Fibroblast of skin of right biceps (primary cell): ENCODE measurements around the gene SHANK3.
"Not testable (repeated sequence)": the region's sequence is repeated elsewhere in the genome, so short reads cannot be mapped to it uniquely, and the experiment has no call there.

Experiments
- DNase-seq: peaks from one replicate; pipeline ENCODE4 v3.0.0-alpha.2; 2013

Gene SHANK3

DNA sequence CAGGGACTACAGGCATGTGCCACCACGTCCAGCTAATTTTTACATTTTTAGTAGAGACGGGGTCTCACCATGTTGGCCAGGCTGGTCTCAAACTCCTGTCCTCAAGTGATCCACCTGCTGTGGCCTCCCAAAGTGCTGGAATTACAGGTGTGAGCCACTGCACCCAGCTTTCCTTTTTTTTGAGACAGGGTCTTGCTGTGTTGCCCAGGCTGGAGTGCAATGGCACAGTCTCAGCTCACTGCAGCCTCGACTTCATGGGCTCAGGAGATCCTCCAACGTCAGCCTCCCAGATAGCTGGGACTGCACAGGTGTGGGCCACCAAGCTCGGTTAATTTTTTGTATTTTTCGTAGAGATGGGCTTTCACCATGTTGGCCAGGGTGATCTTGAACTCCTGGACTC lies 18.0 kb upstream of the SHANK3 start:
- DNase-seq, result not testable (repeated sequence)

DNA sequence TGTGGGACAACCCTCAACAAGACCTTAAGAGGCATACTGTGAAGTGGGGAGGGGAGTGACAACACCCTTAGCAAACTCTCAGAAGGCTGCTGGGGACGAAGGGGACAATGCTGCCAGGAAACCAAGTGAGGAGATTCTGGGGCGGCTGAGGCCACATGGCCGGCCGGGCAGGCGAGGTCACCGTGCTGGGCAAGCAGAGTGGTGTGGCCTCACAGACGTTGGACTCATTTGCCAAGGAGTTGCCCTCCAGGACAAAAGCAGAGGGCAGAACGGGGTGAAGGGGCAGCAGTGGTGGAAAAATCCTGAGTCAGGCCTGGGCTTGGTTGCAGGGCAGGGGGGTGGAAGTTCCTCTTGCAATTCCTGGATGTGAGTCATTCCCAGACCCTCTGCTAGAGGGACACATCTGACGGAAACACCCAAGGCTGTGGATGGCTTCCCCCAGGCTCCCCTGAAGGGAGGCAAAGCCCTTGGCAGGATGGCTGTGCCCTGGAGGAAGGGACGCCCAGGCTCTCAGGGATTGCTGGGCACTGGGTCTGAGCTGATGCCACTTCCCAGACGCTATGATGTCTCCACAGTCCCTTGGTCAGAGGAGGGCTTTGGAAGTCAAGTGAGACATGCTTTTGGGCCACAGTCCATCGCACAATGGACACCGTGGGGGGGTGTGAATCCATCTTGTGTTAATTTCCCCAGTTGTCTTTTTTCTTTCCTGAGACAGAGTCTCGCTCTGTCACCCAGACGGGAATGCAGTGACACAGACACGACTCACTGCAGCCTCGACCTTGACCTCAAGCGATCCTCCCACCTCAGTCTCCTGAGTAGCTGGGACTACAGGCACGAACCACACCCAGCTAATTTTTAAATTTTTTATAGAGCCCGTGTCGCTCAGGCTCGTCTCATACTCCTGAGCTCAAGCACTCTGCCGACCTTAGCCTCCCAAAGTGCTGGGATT lies 16.2 kb upstream of the SHANK3 start:
- DNase-seq, result peak; percentile 79

DNA sequence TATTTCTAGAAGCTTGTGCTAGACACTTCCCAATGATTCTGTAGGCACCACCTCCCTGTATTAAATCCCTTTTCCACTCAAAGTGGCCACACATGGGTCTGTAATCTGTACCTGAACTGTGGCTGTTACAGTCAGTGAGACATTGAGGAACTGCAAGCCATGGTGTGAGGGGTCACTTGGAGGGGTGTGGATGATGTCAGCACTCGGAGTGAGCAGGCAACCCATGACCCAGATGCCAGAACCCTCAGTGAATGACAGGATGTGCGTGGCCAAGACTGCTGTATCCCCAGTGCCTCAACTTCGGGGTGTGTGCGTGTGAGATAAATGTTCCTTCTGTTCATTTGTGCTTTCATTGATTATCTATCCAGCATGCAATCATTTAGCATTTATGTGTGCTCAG lies 14.7 kb upstream of the SHANK3 start:
- no peak for DNase-seq

DNA sequence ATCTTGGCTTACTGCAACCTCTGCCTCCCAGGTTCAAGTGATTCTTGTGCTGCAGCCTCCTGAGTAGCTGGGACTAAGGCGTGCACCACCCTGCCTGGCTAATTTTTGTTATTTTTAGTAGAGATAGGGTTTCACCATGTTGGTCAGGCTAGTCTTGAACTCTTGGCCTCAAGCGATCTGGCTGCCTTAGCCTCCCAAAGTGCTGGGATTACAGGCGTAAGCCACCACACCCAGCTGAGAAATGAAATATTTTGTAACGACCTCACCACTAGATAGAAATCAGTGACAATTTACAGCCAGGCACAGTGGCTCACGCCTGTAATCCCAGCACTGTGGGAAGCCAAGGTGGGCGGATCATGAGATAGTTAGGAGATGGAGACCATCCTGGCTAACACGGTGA lies 12.9 kb upstream of the SHANK3 start:
- not testable (repeated sequence) for DNase-seq

DNA sequence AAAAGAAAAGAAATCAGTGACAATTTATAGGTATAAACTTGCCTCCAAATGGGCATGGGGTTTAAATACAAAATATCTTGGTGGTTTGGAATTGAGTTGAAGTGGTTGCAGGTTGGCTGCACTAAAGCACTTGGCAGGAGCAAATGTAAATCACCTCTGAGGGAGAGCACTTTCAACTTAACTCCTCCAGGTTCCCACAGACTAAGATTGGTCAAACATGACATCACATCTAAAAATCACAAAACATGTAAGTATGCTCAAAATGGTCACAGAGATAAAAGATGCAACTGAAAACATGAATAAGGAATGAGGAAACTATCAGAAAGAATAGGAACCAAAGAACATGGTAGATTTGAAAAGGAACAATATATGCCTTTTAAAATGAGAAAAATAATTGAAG lies 12.3 kb upstream of the SHANK3 start:
- DNase-seq, result no peak

DNA sequence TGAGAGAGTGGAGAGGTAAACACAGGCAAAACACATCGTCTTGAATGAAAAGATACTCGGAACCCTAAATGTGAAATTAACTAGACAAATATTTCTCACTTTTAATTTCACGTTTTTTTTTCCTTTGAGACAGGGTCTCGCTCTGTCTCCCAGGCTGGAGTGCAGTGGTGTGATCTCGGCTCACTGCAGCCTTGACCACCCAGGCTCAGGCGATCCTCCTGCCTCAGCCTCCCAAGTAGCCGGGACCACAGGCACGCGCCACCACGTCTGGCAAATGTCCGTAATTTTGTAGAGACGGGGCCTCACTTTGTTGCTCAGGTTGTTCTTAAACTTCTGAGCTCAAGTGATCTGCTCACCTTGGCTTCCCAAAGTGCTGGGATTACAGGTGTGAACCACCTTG lies 7.4 kb upstream of the SHANK3 start:
- DNase-seq, result no peak

DNA sequence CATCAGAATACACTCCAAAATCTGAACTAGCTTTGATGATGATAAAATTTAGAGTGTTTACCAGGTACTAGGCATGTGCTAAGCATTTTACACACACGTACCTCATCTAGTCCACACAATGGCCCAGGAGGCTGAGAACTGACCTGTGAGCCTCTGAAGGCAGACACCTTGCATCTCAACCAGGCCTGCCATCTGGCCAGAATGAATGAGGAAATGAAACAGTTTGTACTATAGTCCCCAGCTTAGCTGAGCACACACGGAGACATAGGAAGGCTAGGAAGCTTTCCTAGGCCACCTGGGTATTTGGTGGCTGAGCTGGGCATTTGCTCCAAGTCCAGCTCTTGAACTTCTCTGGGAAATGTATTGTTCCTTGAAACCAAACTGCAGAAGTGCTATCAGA lies 6.9 kb upstream of the SHANK3 start:
- DNase-seq, result no peak

DNA sequence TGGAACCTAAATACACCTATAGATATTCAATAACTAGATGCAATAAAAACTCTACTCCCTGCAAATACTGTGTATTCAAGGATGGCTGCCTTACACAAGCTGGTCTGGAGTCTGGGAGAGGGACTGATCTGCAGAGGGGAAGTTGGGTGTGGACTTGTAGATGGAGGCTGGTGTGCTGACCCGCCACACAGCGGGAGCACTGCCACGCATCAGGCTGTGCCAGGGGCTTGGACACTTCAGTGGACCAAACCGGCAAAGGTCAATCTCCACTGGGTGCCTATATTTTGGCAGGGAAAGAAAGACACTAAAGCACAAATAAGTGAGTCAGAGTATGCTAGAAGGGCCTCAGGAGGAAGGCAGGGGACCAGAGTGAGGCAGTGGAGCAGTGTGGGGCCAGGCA lies 2.1 kb upstream of the SHANK3 start:
- DNase-seq, result no peak

DNA sequence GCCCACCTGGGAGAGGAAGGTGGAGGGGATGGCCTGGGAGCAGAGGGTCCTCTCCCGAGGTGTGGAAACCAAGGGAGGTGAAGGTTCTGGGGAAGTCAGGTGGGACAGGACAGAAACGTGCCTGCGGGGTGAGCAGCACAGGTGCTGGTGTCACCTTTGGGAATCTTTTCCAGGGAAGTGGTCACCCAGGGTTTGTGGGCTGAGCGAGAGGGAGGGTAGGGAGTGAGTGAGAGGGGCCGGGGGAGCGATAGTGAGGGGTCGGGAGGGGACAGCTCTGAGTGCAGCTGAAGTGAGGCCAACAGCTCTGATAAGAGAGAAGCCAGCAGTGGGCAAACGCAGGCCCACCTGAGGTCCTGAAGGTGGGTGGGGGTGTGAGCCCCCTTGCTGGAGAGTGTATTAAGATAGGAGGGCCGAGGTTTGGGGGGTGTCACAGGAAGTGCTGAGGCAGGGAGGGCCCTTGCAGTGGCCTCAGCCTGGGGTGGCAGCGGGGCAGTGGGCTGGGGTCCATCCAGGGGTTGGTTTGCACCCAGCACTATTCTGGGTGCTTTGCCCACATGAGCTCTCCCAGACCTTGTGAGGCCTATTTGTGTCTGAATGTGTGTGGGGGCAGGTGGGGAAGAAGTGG lies 1.6 kb upstream of the SHANK3 start:
- DNase-seq, result no peak

DNA sequence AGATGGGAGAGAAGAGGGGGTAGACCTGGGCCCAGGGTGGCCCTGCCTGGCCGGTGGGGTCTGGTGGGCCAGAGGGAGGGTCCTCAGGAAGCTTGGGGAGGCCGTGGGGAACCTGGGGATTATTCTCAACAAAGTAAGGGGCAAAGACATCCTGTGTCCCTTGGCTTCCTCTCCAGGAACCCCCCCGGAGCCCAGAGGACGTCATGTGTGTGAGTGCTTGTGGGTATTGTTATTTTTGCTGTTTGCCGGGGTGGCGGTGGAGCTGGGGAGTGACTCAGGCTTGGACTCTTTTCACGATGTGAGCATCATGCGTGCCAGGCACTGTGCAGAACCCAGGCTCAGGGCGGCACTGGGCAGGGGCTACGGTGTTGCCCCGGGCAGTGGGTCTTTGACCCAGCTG lies 982 bp upstream of the SHANK3 start:
- DNase-seq, result no peak

DNA sequence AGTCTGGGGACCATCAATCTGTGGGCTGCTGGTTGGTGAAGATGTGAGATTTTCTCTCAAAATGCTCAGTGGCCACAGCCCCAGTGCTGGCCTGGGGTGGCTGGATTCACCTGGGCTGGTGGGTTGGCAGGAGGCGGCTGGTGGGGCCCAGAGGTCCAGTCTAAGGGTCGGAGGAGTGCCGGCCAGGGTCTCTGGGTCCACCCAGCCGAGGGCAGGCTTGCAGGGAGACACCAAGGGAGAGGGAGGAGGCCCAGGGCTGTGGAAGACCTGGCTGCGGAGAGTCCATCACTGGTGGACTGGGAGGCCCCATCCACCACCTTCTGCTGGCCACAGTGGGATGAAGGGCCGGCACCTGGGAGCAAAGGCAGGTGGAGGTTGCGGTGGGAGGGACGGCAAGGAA lies 582 bp upstream of the SHANK3 start:
- DNase-seq, result no peak

DNA sequence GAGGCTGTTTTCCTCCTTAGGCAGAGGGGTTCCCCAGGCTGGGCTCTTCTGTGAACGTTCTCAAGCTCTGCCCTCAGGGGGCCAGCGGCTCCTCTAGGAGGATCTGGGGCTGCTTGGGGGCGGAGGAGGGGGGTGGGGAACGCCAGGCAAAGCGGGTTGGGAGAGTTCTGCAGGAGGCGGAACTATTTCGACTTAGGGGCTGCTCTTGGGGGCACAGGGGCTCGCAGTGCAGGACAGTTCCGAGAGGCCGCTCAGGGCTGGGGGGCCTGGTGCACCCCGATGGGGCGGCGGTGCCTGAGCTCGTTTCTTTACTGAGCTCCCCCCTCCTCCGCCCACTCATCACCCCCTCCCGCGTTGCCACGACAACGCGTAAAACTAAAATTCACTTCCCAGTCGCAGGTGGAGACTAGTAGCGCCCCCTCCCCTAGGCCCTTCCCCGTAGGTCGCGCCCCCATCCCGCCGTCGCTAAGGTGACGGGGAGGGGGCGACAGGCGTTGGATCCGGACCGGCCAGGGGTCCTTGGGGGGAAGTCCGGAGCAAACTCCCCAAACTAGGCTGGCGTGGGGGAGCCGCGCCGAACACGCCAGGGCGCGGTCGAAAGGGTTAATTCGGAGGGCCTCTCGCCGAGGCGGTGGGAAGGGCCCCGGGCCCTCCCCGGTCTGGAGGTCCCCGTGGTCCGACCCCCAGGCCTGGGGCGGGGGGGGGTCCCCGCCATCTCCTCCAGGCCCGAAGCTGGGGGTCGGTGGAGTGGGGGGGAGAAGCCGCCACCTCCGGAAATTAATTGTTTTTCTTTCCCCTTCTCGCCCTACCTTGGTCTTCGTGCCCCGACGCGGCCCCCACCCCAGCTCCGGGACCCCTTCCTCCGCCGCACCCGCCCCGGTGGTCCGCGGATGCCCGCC lies 857 bp downstream of the SHANK3 start:
- no peak for DNase-seq

DNA sequence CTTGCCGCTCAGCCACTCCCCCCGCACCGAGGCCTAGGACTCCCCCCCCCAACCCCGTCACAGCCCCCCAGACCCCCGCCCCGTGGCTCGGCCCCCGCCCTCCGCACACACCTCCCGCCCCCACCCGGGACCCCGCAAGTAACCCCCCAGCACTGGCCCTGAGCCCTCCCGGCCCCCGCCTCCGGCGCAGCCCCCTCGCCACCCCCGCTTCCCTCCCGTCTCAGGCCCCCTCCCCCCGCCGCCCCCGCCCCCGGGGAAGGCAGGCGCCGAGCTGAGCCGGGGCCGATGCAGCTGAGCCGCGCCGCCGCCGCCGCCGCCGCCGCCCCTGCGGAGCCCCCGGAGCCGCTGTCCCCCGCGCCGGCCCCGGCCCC lies 1.5 kb downstream of the SHANK3 start:
- DNase-seq, result no peak

DNA sequence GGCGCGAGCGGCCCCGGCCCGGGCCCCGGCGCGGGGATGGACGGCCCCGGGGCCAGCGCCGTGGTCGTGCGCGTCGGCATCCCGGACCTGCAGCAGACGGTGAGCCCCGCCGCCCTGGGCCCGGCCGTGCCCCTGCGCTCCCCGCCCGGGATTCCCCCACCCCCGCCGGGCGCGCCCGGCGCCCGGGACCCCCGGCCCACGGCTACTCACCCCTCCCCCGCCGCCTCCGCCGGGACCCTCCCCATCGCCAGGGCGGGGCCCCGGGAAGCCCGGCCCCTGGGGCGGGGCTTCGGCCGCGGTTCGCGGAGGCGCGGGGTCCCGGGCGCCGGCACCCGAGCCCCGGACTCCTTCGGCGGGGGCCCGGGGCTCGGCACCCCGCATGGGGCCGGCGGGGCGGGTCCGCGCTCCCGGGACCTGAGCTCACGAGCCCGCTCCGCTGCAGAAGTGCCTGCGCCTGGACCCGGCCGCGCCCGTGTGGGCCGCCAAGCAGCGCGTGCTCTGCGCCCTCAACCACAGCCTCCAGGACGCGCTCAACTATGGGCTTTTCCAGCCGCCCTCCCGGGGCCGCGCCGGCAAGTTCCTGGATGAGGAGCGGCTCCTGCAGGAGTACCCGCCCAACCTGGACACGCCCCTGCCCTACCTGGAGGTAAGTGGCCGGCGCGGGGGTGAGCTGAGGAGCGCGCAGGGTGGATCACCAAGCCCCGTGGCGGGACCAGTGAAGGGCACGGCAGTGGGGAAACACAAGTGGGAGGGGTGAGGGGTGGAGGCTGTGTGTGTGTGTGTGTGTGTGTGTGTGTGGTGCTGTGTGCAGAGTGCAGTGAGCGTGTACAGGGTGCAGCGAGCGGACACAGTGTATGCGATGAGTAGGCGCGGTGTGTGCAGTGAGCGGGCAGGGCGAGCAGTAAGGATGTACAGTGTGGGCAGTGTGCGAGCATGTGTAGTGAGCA lies 2.3 kb downstream of the SHANK3 start:
- peak; percentile 30 for DNase-seq

DNA sequence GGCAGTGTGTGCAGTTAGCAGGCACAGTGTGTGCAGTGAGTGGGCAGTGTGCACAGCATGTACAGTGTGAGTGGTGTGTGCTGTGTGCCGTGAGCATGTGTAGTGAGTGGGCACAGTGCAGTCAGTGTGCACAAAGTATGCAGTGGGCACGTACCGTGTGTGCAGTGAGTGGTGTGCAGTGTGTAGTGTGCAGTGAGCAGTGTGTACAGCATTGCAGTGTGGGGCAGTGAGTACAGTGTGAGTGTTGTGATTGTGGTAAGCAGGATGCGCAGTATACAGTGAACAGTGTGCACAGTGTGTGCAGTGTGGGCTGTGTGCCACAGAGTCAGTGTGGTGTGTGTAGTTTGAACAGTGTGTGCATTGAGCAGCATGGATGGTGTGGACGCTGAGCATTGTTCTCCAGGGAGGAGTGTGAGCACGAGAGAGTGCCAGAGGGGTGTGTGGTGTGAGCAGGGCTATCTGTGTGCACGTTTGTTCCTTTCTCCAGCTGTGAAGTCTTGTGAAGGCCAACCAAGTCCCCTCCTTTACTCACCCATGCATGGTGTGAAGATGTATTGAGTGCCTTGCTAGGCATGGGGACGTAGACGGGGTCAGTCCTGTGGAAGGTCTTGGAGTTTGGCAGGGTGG lies 3.0 kb downstream of the SHANK3 start:
- no peak for DNase-seq

DNA sequence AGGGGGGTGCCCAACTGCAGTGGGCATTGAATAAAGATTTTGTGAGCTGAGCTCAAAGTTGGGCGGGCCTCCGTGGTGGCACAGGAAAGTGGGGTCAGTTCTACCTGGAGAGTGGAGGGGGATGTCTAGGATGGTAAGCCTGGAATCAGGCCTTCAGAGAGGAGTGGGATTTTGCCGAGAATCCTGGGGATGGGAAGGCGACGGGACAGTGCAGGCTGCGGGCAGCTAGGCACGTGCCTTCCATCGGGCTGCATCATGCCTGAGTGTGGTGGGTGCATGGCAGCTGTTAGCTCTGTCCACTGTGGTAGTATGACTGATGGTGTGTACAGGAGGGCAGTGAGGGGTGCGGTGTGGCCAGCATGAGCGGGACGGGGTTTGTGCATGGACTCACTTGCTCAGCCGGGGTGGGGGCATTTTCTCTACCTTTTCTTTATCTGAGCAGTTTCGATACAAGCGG lies 3.6 kb downstream of the SHANK3 start:
- DNase-seq, result no peak

DNA sequence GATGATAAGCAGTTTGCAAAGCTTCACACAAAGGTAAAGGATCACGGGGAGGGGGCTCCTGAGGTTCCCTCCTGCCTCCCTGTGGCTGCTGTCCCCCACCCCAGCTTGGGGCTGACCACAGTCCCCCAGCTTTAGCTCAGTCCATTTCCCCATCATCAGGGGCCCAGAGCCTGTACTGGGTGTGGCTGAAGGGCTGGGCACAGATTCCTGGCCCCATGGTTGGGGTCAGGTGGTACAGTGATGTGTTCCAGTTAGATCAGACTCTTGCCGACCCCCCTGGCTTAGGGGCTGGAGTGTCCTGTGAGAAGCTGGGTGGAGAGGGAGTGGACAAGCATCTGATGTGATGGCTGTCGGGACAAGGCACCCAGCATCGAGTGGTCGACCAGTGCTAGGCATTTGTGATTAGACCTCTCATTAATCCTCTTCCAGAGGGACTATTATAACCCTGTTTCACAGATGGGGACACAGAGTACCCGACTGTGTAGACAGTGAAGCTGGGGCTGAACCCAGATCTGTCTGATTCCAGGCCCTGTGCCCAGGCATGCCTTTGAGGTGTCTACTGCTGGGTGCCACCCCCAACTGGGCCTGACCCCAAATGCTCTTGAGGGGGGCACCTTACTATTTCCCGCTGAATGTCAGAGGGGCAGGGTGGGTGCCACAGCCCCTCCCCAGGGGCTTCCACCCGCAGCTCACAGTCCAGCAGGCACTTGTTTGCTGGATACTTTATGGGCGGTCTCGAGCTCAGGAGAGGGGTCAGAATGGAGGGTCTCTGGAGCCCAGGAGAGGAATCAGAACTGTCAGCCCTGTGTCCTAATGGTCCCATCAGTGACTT lies 4.3 kb downstream of the SHANK3 start:
- DNase-seq, result no peak

DNA sequence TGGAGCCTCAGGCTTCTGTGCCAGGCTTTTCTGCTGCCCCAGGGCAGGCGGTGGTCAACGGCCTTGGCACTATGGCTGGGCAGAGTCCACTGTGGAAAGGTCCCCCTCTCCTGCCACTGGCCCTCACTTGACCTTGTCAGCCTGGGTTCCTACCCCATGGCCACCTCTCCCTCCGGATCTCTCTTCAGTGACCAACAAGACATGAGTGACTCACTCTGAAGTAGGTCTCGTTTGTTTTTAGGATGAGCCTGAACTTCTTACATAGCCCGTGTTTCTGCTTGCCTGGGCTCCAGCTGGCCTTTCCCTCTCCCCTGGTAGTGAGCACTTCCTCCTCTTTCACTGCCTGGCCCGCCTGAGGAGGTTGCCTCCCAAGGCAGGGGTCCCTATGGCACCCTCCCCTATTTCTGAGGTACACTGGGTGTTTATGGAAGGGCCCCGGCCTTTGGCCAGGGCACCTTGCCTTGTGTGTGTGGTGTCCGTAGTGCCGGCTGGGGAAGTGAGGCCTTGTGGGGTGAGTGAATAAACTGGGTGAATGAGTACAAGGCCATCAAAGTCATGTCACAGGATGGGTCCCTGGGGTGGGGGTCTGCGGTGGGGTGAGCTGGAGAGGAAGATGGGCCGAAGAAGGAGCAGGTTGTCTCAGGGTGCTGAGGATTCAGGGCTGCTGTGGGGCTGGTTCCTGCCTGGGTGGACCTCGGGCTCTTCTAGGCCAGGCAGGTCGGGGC lies 5.0 kb downstream of the SHANK3 start:
- no peak for DNase-seq

DNA sequence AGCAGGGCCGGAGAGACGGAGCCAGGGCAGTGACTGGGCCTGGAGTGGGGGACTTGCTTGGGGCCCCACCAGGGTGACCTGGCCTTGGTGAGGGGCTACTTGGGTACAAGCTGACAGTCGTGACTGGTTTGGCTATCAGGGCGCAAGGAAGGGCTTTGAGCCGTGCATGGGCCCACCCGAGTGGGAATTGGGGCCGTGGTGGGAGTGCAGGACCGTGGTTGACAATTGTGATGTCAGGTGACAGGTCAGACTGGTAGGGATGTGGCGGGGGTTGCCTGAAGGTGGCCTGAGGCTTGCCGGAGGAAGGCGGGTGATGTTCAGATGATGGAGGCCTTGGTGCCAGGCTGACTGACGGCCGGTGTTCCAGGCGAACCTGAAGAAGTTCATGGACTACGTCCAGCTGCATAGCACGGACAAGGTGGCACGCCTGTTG lies 5.6 kb downstream of the SHANK3 start:
- no peak for DNase-seq
